GM23338 (cell line): ENCODE data around the gene CGNL1. TPM values are rescaled to one million over a fixed set of nuclear protein-coding genes. Genes with fewer than 3 reads are reported as not detected.

Source experiments
- ATAC-seq: fragments of 200-7000 bp; cut with Tn5 transposase; 3 replicates; pipeline ENCODE4 v1.9.1; 2020
- DNase-seq: peaks from one replicate; pipeline ENCODE4 v3.0.0-alpha.2; 2015; ENCODE audit warnings: low spot score
- H2AFZ ChIP-seq: fragments of 200-600 bp; sonication (generic); 2 replicates; pipeline ENCODE4 v1.8.0; 2016; ENCODE audit warnings: antibody characterized with exemption, mild to moderate bottlenecking, moderate library complexity
- H3F3A ChIP-seq: fragments of 200-600 bp; sonication (generic); replicated peaks from 2 replicates; pipeline ENCODE4 v1.8.0; 2017; ENCODE audit warnings: antibody characterized with exemption, mixed run types, low read depth
- H3K27ac ChIP-seq: fragments of 200-600 bp; sonication (generic); 2 replicates; pipeline ENCODE4 v1.6.1; 2016; ENCODE audit warnings: low read depth
- H3K27me3 ChIP-seq: fragments of 200-600 bp; sonication (generic); 2 replicates; pipeline ENCODE4 v1.8.0; 2016; ENCODE audit warnings: mild to moderate bottlenecking, mixed run types, moderate library complexity; ENCODE audit not compliant: insufficient read depth
- H3K36me3 ChIP-seq: fragments of 200-600 bp; sonication (generic); 2 replicates; pipeline ENCODE4 v1.8.0; 2016; ENCODE audit warnings: mild to moderate bottlenecking; ENCODE audit not compliant: insufficient read depth
- H3K4me1 ChIP-seq: fragments of 200-600 bp; sonication (generic); 2 replicates; pipeline ENCODE4 v1.8.0; 2016; ENCODE audit warnings: mild to moderate bottlenecking, moderate library complexity; ENCODE audit not compliant: insufficient read depth
- H3K4me2 ChIP-seq: fragments of 200-600 bp; sonication (generic); 2 replicates; pipeline ENCODE4 v1.7.1; 2017; ENCODE audit warnings: mixed run types
- H3K4me3 ChIP-seq: fragments of 200-600 bp; sonication (generic); 2 replicates; pipeline ENCODE4 v1.6.1; 2016; ENCODE audit warnings: mixed run types
- H3K79me2 ChIP-seq: fragments of 200-600 bp; sonication (generic); replicated peaks from 2 replicates; pipeline ENCODE4 v1.8.0; 2017; ENCODE audit warnings: mild to moderate bottlenecking; ENCODE audit not compliant: insufficient read depth
- H3K9me2 ChIP-seq: fragments of 200-600 bp; sonication (generic); 2 replicates; pipeline ENCODE4 v1.8.0; 2017; ENCODE audit not compliant: insufficient read depth
- H4K20me1 ChIP-seq: fragments of 200-600 bp; sonication (generic); replicated peaks from 2 replicates; pipeline ENCODE4 v1.8.0; 2017; ENCODE audit warnings: mild to moderate bottlenecking; ENCODE audit not compliant: insufficient read depth
- H3K27ac Mint-ChIP-seq: 2 replicates; pipeline ENCODE4 v1.8.0; 2020; ENCODE audit warnings: inconsistent platforms, mild to moderate bottlenecking, moderate library complexity, mixed read lengths
- H3K27me3 Mint-ChIP-seq: 3 replicates; pipeline ENCODE4 v1.8.0; 2022; ENCODE audit warnings: low read depth, mild to moderate bottlenecking, moderate library complexity, mixed read lengths, inconsistent platforms; ENCODE audit not compliant: insufficient read depth, poor library complexity
- H3K36me3 Mint-ChIP-seq: 3 replicates; pipeline ENCODE4 v1.8.0; 2021; ENCODE audit warnings: low read depth, mild to moderate bottlenecking, inconsistent platforms, moderate library complexity, mixed read lengths
- H3K4me1 Mint-ChIP-seq: 3 replicates; pipeline ENCODE4 v1.8.0; 2020; ENCODE audit warnings: mild to moderate bottlenecking, inconsistent platforms, mixed read lengths
- H3K4me3 Mint-ChIP-seq: 3 replicates; pipeline ENCODE4 v1.8.0; 2021; ENCODE audit warnings: moderate library complexity, mild to moderate bottlenecking, inconsistent platforms, mixed read lengths
- H3K9me3 Mint-ChIP-seq: 3 replicates; pipeline ENCODE4 v1.8.0; 2020; ENCODE audit warnings: moderate library complexity, mild to moderate bottlenecking, inconsistent platforms, mixed read lengths
- CREB1 ChIP-seq: fragments of 250-450 bp; sonication (Bioruptor Pico); IDR thresholded peaks from 2 replicates; pipeline ENCODE4 v1.5.0; 2020; ENCODE audit warnings: low read depth, mild to moderate bottlenecking, moderate library complexity
- CTCF ChIP-seq, 2 experiments: fragments of 200-600 bp in 1 of 2; sonication (generic) in 1 of 2; conservative IDR thresholded peaks; 2 replicates each; pipeline versions ENCODE4 v1.5.1 to v1.6.1; 2016 to 2017; ENCODE audit warnings: antibody characterized with exemption in 2 of 2, low read depth in 2 of 2, mild to moderate bottlenecking in 2 of 2, moderate library complexity in 1 of 2
- EZH2 ChIP-seq: fragments of 200-600 bp; sonication (generic); IDR thresholded peaks from one replicate; pipeline ENCODE4 v1.8.0; 2017; ENCODE audit warnings: antibody characterized with exemption, mild to moderate bottlenecking, low read depth; ENCODE audit not compliant: unreplicated experiment
- EZH2phosphoT487 ChIP-seq: fragments of 200-600 bp; sonication (generic); IDR thresholded peaks from one replicate; pipeline ENCODE4 v1.8.1; 2018; ENCODE audit warnings: antibody characterized with exemption; ENCODE audit not compliant: unreplicated experiment
- JUNB ChIP-seq: IDR thresholded peaks from one replicate; pipeline ENCODE4 v1.6.1; 2016; ENCODE audit warnings: antibody characterized with exemption; ENCODE audit not compliant: unreplicated experiment
- NANOG ChIP-seq: IDR thresholded peaks from 2 replicates; pipeline ENCODE4 v1.6.1; 2016; ENCODE audit warnings: antibody characterized with exemption, borderline replicate concordance
- POLR2AphosphoS5 ChIP-seq: IDR thresholded peaks from 2 replicates; pipeline ENCODE4 v1.6.1; 2016; ENCODE audit warnings: antibody characterized with exemption, low read depth
- STAT1 ChIP-seq: IDR thresholded peaks from one replicate; pipeline ENCODE4 v1.6.1; 2016; ENCODE audit warnings: antibody characterized with exemption; ENCODE audit not compliant: unreplicated experiment
- ZNF114 ChIP-seq: fragments of 250-450 bp; sonication (Bioruptor Pico); IDR thresholded peaks from 2 replicates; pipeline ENCODE4 v1.5.0; 2020; ENCODE audit warnings: mild to moderate bottlenecking, moderate library complexity
- ZNF331 ChIP-seq: fragments of 250-450 bp; sonication (Bioruptor Pico); IDR thresholded peaks from 2 replicates; pipeline ENCODE4 v1.5.0; 2020; ENCODE audit warnings: low read depth, mild to moderate bottlenecking, moderate library complexity
- polyA plus RNA-seq: library from polyadenylated mRNA; unstranded; fragments of >200 nt; fragmentation: Nextera tagmentation; extraction: Ambion mirVana; gene quantifications from 2 replicates; pipeline ENCODE4 v1.2.1, GENCODE V29; 2016
- total RNA-seq: library from RNA; depleted of rRNA; stranded (reverse); fragments of >200 nt; shearing (Covaris generic); gene quantifications from 2 replicates; pipeline ENCODE4 v1.2.3, GENCODE V29; 2014
- TF ChIP-seq, protein P1 (sequence below): IDR thresholded peaks from one replicate; pipeline ENCODE4 v1.6.1; 2018; ENCODE audit warnings: antibody characterized with exemption; ENCODE audit not compliant: unreplicated experiment
- TF ChIP-seq, protein P2 (sequence below): IDR thresholded peaks from 2 replicates; pipeline ENCODE4 v1.6.1; 2016; ENCODE audit warnings: antibody characterized with exemption
- TF ChIP-seq, protein P3 (sequence below): fragments of 250-450 bp; sonication (Bioruptor Pico); IDR thresholded peaks from 2 replicates; pipeline ENCODE4 v1.5.0; 2020; ENCODE audit warnings: mild to moderate bottlenecking, moderate library complexity

The CGNL1 gene
- total and polyA plus RNA-seq, 2 experiments from 2014 or later, result 20.0 to 57.8 TPM

- H3K9me2 ChIP-seq, result no peaks in the 10 kb centered on the region
- H3K4me1 ChIP-seq, result 0 out of 2 replicates have a peak, but pooled peaks cover 7% of the 10 kb centered on the region
- H3K27ac ChIP-seq, result no peak overlapping the region
- H3K79me2 ChIP-seq, result 0 out of 2 replicates have a peak, but pooled peaks cover 5% of the 10 kb centered on the region
- no peaks in the 10 kb centered on the region for H3F3A ChIP-seq
- TF ChIP-seq, protein P1, sequence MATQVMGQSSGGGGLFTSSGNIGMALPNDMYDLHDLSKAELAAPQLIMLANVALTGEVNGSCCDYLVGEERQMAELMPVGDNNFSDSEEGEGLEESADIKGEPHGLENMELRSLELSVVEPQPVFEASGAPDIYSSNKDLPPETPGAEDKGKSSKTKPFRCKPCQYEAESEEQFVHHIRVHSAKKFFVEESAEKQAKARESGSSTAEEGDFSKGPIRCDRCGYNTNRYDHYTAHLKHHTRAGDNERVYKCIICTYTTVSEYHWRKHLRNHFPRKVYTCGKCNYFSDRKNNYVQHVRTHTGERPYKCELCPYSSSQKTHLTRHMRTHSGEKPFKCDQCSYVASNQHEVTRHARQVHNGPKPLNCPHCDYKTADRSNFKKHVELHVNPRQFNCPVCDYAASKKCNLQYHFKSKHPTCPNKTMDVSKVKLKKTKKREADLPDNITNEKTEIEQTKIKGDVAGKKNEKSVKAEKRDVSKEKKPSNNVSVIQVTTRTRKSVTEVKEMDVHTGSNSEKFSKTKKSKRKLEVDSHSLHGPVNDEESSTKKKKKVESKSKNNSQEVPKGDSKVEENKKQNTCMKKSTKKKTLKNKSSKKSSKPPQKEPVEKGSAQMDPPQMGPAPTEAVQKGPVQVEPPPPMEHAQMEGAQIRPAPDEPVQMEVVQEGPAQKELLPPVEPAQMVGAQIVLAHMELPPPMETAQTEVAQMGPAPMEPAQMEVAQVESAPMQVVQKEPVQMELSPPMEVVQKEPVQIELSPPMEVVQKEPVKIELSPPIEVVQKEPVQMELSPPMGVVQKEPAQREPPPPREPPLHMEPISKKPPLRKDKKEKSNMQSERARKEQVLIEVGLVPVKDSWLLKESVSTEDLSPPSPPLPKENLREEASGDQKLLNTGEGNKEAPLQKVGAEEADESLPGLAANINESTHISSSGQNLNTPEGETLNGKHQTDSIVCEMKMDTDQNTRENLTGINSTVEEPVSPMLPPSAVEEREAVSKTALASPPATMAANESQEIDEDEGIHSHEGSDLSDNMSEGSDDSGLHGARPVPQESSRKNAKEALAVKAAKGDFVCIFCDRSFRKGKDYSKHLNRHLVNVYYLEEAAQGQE, result no peak
- TF ChIP-seq JUNB, result no peak
- TF ChIP-seq STAT1, result no peak
- TF ChIP-seq CTCF (conservative IDR thresholded peaks at IDR 0.05; ENCODE audit: low read depth in 2 of 2), result no peak
- TF ChIP-seq NANOG, result no peak
- TF ChIP-seq, protein P2, sequence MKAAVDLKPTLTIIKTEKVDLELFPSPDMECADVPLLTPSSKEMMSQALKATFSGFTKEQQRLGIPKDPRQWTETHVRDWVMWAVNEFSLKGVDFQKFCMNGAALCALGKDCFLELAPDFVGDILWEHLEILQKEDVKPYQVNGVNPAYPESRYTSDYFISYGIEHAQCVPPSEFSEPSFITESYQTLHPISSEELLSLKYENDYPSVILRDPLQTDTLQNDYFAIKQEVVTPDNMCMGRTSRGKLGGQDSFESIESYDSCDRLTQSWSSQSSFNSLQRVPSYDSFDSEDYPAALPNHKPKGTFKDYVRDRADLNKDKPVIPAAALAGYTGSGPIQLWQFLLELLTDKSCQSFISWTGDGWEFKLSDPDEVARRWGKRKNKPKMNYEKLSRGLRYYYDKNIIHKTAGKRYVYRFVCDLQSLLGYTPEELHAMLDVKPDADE, result no peak
- no peak for TF ChIP-seq ZNF114 (CRISPR knock-in tag)
- TF ChIP-seq ZNF331 (CRISPR knock-in tag), result no peak
- TF ChIP-seq, protein P3, sequence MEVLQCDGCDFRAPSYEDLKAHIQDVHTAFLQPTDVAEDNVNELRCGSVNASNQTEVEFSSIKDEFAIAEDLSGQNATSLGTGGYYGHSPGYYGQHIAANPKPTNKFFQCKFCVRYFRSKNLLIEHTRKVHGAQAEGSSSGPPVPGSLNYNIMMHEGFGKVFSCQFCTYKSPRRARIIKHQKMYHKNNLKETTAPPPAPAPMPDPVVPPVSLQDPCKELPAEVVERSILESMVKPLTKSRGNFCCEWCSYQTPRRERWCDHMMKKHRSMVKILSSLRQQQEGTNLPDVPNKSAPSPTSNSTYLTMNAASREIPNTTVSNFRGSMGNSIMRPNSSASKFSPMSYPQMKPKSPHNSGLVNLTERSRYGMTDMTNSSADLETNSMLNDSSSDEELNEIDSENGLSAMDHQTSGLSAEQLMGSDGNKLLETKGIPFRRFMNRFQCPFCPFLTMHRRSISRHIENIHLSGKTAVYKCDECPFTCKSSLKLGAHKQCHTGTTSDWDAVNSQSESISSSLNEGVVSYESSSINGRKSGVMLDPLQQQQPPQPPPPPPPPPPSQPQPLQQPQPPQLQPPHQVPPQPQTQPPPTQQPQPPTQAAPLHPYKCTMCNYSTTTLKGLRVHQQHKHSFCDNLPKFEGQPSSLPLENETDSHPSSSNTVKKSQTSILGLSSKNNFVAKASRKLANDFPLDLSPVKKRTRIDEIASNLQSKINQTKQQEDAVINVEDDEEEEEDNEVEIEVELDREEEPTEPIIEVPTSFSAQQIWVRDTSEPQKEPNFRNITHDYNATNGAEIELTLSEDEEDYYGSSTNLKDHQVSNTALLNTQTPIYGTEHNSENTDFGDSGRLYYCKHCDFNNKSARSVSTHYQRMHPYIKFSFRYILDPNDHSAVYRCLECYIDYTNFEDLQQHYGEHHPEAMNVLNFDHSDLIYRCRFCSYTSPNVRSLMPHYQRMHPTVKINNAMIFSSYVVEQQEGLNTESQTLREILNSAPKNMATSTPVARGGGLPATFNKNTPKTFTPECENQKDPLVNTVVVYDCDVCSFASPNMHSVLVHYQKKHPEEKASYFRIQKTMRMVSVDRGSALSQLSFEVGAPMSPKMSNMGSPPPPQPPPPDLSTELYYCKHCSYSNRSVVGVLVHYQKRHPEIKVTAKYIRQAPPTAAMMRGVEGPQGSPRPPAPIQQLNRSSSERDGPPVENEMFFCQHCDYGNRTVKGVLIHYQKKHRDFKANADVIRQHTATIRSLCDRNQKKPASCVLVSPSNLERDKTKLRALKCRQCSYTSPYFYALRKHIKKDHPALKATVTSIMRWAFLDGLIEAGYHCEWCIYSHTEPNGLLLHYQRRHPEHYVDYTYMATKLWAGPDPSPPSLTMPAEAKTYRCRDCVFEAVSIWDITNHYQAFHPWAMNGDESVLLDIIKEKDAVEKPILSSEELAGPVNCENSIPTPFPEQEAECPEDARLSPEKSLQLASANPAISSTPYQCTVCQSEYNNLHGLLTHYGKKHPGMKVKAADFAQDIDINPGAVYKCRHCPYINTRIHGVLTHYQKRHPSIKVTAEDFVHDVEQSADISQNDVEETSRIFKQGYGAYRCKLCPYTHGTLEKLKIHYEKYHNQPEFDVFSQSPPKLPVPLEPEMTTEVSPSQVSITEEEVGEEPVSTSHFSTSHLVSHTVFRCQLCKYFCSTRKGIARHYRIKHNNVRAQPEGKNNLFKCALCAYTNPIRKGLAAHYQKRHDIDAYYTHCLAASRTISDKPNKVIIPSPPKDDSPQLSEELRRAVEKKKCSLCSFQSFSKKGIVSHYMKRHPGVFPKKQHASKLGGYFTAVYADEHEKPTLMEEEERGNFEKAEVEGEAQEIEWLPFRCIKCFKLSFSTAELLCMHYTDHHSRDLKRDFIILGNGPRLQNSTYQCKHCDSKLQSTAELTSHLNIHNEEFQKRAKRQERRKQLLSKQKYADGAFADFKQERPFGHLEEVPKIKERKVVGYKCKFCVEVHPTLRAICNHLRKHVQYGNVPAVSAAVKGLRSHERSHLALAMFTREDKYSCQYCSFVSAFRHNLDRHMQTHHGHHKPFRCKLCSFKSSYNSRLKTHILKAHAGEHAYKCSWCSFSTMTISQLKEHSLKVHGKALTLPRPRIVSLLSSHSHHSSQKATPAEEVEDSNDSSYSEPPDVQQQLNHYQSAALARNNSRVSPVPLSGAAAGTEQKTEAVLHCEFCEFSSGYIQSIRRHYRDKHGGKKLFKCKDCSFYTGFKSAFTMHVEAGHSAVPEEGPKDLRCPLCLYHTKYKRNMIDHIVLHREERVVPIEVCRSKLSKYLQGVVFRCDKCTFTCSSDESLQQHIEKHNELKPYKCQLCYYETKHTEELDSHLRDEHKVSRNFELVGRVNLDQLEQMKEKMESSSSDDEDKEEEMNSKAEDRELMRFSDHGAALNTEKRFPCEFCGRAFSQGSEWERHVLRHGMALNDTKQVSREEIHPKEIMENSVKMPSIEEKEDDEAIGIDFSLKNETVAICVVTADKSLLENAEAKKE (CRISPR knock-in tag), result no peak
- TF ChIP-seq EZH2, result no peak
- TF ChIP-seq POLR2AphosphoS5, result no peak
- no peak for TF ChIP-seq EZH2phosphoT487
- no peak for TF ChIP-seq CREB1 (CRISPR knock-in tag)
- no peak overlapping the region for H3K4me3 ChIP-seq
- ATAC-seq, result peak; percentile 94
- H3K27me3 ChIP-seq, result no peaks in the 10 kb centered on the region
- H3K4me3 Mint-ChIP-seq, result no peak overlapping the region
- no peaks in the 10 kb centered on the region for H4K20me1 ChIP-seq
- no peaks in the 10 kb centered on the region for H3K36me3 ChIP-seq
- peak overlapping the region; percentile 83 for H3K27ac Mint-ChIP-seq
- H3K36me3 Mint-ChIP-seq, result peaks cover 4% of the 10 kb centered on the region; the same call in 2 of the 3 replicates
- H3K9me3 Mint-ChIP-seq, result no peaks in the 10 kb centered on the region
- peaks cover 13% of the 10 kb centered on the region; the same call in 2 of the 3 replicates for H3K4me1 Mint-ChIP-seq
- peaks cover 5% of the 10 kb centered on the region for H3K27me3 Mint-ChIP-seq
- peak; percentile 49 for DNase-seq
- no peak overlapping the region for H3K4me2 ChIP-seq
- H2AFZ ChIP-seq, result no peak overlapping the region
These were observed 109.6 kb downstream of the CGNL1 start for GRCh38 chr15:57485869-57486268.
